GM11168 (cell line): Measurements from ENCODE around the gene FNTB.
"Not testable (repeated sequence)": the region's sequence is repeated elsewhere in the genome, so short reads cannot be mapped to it uniquely, and the experiment has no call there.

Experiments used
- in situ Hi-C: fragments of 300-500 bp; cut with MboI; formaldehyde crosslinking; loops from one replicate; pipeline ENCODE4 v1.12.0; 2022; ENCODE audit warnings: low sequenced_read_pairs; ENCODE audit not compliant: unreplicated experiment

FNTB gene

GRCh38 chr14:65010211-65010931 lies 23.7 kb downstream of the FNTB start:
- in situ Hi-C loops: no loop called here

GRCh38 chr14:65011538-65011937 lies 24.8 kb downstream of the FNTB start:
- in situ Hi-C loops: no loop called here

- in situ Hi-C loops: no loop called here
Observed at GRCh38 chr14:65012353-65012752, 25.7 kb downstream of the FNTB start.

- in situ Hi-C loops: no loop called here
Observed at GRCh38 chr14:65015391-65015790, 28.7 kb downstream of the FNTB start.

- in situ Hi-C loops: no loop called here
Observed at GRCh38 chr14:65016471-65016870, 29.8 kb downstream of the FNTB start.

GRCh38 chr14:65019944-65020566 lies 33.4 kb downstream of the FNTB start:
- in situ Hi-C loops: no loop called here

- in situ Hi-C loops: no loop called here
Observed at GRCh38 chr14:65024957-65025356, 38.3 kb downstream of the FNTB start.

GRCh38 chr14:65025818-65026217 lies 39.1 kb downstream of the FNTB start:
- in situ Hi-C loops: no loop called here

- in situ Hi-C loops: no loop called here
Observed at GRCh38 chr14:65026526-65026925, 39.8 kb downstream of the FNTB start.

- in situ Hi-C loops: no loop called here
Observed at GRCh38 chr14:65027127-65027799, 40.6 kb downstream of the FNTB start.

- in situ Hi-C loops: no loop called here
Observed at GRCh38 chr14:65028937-65029336, 42.2 kb downstream of the FNTB start.

- in situ Hi-C loops: not testable (repeated sequence)
Observed at GRCh38 chr14:65031321-65031720, 44.6 kb downstream of the FNTB start.

- in situ Hi-C loops: no loop called here
Observed at GRCh38 chr14:65032319-65032718, 45.6 kb downstream of the FNTB start.

GRCh38 chr14:65033181-65033580 lies 46.5 kb downstream of the FNTB start:
- in situ Hi-C loops: no loop called here

GRCh38 chr14:65034021-65034420 lies 47.3 kb downstream of the FNTB start:
- in situ Hi-C loops: no loop called here

GRCh38 chr14:65035049-65035448 lies 48.4 kb downstream of the FNTB start:
- in situ Hi-C loops: no loop called here

GRCh38 chr14:65038966-65039365 lies 52.3 kb downstream of the FNTB start:
- in situ Hi-C loops: no loop called here

GRCh38 chr14:65040666-65041433 lies 54.2 kb downstream of the FNTB start:
- in situ Hi-C loops: no loop called here

GRCh38 chr14:65041434-65041915 lies 54.8 kb downstream of the FNTB start:
- in situ Hi-C loops: no loop called here

- in situ Hi-C loops: no loop called here
Observed at GRCh38 chr14:65042296-65042695, 55.6 kb downstream of the FNTB start.
